NCI-H1092 (cell line): ENCODE results near the gene AFMID.
"Not testable (repeated sequence)": the region's sequence is repeated elsewhere in the genome, so short reads cannot be mapped to it uniquely, and the experiment has no call there.

ENCODE experiments used
- DNase-seq: peaks from one replicate; lab custom pipeline; 2025; lab: John Stamatoyannopoulos, UW

AFMID gene

DNA sequence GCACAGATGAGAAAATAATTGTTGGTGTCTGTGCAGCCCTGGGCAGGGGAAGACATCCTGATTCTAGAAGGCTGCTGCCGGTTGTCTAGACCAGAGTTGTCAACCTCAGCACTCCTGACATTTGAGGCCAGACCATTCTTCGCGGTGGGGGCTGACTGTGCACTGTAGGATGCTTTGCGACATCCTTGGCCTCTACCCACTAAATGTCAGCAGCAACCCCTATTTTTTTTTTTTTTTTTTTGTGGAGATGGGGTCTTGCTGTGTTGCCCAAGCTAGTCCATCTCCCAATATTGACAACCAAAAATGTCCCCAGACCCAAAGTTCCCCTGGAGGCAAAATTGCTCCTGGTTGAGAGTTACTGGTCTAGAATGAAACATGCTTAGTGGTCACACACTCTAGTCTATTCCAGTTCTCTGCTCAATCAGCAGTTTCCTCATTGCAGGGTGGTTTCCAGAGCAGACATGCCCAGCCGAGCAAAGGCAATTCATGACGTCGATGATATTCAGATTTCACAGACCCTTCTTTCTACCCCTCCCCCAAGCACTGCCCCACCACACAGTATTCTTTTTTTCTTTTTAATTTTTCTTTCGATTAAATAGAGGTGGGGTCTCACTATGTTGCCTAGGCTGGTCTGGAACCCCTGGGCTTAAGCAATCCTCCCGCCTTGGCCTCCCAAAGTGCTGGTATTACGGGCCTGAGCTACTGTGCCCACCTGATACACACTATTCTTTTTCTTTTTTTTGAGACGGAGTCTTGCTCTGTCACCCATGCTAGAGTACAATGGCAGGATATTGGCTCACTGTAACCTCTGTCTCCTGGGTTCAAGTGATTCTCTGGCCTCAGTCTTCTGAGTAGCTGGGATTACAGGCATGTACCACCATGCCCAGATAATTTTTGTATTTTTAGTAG lies 32.0 kb upstream of the AFMID start:
- no peak for DNase-seq

DNA sequence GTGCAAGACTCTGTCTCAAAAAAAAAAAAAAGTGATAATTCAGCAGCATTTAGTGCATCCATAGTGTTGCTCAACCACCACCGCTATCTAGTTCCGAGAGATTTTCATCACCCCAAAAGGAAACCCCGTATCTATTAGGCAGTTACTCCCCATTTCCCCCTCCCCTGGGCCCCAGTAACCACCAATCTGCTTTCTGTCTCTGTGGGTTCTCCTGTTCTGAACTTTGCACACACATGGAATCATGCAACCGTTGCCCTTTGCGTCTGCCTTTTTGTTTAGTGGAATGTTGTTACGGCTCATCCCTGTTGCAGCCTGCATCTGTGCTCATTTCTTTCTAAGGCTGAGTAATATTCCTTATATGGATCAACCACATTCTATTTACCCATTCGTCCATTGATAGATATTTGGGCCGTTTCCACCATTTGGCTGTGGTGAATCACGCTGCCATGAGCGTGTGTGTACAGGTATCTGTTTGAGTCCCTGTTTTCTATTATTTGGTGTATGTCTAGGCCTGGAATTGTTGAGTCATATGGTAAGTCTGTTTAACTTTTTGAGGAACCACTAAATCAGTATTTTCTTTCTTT lies 27.5 kb upstream of the AFMID start:
- no peak for DNase-seq

DNA sequence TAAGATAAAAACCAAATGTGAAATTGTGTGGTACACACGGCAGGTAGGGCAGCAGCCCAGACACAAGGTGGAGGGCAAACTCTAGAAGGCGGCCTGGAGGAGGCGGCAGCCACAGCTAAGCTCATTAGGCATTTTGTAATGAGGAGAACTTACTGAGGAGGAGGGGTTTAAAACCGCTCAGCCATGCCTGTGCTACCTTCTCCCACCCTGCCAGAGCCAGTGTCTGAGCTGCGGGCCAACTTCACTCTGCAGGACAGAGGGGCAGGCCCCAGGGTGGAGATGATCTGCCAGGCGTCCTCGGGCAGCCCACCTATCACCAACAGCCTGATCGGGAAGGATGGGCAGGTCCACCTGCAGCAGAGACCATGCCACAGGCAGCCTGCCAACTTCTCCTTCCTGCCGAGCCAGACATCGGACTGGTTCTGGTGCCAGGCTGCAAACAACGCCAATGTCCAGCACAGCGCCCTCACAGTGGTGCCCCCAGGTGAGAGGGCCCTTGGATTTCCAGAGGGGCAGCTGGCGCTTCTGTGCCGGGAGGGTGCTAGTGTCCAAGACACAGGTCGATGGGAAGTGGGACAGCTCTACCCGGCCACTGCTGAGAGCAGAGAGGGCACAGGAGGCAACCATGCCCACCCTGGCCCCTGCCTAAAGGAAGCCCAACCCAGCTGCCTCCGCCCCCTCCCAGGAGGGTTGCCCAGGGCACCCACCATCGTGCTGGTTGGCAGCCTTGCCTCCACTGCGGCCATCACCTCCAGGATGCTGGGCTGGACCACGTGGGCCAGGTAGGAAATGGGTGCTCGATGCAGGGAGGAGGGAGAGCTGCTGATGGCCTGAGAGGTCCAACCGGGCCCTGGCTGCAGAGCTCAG lies 23.0 kb upstream of the AFMID start:
- no peak for DNase-seq

DNA sequence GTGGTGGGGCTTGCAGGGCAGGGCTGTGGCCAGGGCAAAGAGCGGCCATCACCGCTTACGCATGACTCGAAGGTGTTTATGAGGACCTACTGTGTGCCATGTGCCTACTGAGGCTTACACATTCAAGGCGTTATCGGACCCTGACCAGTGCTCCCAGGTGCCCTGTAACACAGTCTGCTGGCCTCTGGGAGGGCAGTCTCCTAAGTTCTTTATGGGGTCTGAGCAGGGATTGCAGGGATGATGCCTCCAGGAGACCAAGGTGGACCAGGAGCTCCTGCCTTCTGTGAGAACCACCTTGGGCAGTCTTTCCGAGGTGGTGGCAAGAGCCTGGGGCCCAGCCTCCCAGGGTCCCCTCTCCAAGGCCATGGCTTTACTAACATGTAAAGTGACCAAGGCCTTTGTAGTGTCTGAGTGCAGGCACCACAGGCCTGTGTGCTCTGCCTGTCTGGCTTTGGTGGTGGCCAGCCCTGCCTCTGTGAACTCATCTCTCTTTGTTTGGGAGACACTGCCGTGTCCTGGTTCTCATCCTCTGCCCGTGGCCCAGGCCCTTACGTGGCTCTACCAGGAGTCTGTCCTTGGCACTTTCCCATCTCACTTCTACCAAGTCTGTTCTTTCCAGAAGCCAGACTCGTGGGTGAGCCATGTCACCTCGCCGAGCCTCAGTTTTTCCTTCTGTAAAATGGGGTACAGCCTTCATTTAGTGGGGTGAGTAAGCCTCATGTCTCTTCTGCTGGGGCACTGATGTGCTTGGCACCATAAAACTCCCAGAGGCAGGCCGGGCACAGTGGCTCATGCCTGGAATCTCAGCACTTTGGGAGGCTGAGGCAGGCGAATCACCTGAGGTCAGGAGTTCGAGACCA lies 22.2 kb upstream of the AFMID start:
- DNase-seq, result no peak

DNA sequence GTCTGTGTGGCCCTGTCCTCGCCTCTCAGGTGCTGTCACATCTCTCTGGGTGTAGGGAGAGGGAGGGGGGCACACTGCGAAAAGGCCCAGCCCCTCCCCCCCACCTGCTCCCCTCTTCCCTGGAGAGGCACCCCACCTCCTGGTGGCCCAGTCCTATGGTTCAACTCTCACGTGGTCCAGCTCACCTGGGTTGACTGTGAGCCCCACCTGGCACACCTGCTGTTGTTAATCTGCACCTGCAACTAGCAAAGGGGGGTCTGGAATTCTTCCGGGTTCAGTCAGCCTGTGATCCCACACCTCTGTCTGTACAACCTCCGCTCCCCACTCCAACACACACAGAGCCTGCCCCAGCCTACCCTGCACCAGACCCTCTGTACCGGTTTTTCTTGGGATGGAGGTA lies 20.7 kb upstream of the AFMID start:
- DNase-seq, result no peak

DNA sequence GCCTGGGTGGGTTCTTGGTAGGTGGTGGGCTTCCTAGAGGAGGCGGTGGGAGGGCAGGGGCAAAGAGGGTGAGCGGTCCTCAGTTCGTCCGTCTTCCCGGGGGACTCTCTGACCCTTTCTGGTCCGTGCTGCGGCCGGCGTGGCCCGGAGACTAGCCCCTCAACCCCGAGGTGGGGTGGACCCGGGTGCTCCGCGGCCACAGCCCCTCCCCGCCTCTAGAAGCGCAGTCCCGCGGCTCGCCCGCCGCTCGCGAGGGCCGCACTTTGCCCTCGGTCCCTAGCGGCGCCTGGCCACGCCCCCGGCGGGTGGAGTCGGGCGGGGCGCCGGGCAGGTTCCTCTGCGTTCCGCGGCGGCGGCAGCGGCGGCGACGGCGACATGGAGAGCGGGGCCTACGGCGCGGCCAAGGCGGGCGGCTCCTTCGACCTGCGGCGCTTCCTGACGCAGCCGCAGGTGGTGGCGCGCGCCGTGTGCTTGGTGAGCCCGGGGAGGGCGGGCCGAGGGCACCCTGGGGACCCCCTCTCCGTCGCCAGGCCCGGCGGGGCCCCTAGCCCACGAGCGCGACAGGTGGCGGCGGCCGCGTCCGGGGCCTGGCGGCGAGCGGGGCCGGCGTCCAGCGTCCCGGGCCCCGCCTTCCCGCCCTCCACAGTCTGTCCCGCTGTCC lies 18.8 kb upstream of the AFMID start, which contains the start of gene SYNGR2:
Gene SYNGR2 (plus strand): TSS at position 340 of the 661 bp plus-strand sequence. CDS start 36 bp downstream, at position 376.
- DNase-seq, result peak; percentile 76

DNA sequence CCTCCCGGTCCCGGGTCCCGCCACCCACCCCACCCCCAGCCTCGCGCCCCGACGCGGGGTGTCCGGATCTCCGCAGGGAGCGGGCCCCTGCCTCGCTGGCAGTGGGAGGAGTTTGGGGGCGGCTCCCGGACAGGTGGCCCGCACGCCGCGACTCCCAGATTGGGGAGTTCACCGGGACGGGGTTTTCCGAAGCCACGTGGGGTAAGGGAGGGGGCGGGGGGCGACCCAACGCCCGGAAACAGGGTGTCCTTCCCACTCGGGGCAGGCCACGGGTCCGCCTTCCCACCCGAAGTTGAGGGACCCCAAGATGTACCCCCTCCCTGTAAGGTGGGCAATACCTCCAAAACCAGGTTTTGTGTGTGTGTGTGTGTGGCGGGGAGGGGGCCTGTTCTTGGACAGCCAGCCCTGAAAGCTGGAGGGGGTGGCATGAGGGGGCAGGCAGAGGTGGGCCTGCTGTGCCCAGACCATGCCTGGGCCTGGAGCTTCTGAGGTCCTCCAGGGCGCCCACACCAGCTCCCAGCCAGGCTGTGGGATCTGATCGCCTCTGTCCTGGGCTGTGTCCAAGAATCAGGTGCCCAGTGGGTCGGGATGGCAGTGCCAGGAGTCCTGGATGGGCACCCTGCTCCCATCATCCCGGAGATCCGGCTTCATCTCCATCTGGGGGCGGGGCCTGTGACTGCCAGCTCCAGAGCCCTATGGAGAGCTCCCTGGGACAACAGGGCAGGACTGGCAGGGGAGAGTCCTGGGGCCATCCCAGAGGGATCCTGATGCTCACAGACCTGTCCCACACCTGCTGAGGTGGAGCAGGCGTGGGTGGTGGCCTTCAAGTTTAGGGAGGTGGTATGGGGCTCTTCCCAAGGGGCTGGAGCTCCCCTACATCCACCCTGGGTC lies 18.0 kb upstream of the AFMID start:
- no peak for DNase-seq

DNA sequence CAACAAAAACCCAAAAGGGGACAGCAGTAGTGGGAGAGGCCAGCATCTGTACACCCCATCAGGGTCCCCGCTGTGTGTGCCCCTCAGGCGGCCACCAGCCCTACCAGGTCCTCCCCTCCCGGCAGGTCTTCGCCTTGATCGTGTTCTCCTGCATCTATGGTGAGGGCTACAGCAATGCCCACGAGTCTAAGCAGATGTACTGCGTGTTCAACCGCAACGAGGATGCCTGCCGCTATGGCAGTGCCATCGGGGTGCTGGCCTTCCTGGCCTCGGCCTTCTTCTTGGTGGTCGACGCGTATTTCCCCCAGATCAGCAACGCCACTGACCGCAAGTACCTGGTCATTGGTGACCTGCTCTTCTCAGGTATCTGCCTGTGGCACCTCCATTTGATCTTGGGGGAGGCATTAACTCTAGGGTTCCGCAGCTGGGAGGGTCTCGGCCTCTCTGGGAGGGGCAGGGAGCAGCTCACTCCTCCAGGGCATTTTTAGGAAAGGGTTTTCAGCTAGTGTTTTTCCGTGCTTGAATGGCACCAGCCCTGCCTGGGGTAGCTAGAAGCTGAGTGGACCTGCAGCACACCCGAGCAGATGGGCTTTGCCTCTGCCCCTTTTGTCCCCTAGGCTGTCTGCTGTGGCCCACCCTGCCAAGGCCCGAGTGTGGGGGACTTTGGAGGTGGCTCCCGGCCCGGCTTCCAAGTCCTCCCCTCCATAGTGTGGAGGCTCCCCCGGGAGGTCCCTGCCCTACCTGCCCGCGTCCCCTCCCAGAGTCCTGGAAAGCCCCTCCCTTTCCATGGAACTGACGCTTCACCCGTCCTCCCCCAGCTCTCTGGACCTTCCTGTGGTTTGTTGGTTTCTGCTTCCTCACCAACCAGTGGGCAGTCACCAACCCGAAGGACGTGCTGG lies 16.2 kb upstream of the AFMID start:
- DNase-seq, result no peak

DNA sequence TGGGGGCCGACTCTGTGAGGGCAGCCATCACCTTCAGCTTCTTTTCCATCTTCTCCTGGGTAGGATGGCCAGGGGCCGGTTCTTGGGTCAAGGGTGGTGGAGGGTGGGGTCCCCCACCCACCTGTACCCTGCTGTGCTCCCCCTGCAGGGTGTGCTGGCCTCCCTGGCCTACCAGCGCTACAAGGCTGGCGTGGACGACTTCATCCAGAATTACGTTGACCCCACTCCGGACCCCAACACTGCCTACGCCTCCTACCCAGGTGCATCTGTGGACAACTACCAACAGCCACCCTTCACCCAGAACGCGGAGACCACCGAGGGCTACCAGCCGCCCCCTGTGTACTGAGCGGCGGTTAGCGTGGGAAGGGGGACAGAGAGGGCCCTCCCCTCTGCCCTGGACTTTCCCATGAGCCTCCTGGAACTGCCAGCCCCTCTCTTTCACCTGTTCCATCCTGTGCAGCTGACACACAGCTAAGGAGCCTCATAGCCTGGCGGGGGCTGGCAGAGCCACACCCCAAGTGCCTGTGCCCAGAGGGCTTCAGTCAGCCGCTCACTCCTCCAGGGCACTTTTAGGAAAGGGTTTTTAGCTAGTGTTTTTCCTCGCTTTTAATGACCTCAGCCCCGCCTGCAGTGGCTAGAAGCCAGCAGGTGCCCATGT lies 15.4 kb upstream of the AFMID start:
- DNase-seq, result not testable (repeated sequence)

DNA sequence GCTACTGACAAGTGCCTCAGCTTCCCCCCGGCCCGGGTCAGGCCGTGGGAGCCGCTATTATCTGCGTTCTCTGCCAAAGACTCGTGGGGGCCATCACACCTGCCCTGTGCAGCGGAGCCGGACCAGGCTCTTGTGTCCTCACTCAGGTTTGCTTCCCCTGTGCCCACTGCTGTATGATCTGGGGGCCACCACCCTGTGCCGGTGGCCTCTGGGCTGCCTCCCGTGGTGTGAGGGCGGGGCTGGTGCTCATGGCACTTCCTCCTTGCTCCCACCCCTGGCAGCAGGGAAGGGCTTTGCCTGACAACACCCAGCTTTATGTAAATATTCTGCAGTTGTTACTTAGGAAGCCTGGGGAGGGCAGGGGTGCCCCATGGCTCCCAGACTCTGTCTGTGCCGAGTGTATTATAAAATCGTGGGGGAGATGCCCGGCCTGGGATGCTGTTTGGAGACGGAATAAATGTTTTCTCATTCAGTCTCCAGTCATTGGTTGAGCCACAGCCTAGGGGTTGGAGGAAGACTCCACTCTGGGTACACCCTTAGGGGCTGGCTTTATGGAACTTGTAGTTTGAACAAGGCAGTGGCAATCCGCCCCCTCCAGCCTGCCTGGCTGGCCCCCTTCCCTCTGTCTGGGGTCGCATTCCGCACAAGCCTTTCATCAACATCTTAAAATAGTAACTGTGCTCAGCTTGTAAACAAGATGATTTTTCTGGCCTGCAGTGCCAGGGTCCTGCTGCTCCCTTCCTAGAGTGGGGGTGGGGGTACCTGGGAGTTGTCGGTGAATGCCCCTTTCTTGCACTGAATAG lies 14.7 kb upstream of the AFMID start:
- DNase-seq, result no peak

DNA sequence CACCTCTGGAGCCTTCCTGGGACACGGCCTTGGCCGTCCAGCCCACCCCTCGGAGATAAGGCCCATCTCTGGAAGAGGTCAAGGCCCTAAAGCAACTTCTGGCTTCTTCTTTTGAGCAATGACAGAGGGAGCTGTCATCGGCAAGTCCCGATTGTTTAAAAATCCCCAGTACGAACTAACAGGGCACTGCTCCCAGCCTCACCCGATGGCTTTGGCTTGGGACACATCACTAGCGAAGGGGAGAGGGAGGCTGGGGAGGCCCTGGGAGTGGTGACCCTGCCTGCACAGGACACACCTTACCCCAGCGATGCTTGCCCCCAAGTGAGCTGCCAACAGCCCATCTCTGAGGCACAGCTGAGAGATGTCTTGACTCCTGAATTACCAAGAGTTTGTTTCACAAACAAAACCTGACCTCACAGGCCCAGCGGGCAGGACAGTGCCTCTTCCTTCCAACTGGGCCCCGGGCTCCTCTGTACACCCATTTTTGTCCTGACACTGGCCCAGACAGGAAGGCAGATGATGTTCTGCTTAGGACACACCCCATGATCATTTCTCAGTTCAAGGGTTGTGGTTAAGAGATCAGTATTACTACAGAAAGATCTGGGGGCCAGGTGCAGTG lies 14.0 kb upstream of the AFMID start:
- no peak for DNase-seq

DNA sequence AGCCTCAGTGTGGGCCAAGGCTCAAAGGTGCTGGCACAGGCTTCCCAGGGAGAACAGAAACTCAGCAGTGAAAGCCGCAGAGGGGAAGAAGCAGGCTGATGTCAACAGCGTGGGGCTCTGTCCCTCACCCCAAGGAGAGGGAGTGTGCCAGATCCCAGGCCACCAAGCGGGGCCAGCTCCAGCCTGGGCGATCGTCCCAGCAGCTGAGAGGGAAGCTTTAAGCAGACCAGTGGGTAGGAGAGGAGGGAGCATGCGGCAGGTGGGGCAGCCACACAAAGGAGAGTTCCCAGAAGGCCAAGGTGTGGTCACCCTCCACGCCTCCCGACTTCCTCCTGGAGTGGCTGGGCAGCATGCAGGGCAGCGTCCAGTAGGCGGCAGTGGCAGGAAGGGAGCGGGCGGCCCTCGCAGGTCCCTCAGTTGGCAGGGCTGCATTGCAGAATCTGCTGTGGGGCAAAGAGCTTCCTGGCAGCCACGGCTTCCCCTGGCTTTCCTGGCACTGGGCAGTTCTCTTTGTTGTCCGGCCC lies 12.8 kb upstream of the AFMID start:
- DNase-seq, result no peak

DNA sequence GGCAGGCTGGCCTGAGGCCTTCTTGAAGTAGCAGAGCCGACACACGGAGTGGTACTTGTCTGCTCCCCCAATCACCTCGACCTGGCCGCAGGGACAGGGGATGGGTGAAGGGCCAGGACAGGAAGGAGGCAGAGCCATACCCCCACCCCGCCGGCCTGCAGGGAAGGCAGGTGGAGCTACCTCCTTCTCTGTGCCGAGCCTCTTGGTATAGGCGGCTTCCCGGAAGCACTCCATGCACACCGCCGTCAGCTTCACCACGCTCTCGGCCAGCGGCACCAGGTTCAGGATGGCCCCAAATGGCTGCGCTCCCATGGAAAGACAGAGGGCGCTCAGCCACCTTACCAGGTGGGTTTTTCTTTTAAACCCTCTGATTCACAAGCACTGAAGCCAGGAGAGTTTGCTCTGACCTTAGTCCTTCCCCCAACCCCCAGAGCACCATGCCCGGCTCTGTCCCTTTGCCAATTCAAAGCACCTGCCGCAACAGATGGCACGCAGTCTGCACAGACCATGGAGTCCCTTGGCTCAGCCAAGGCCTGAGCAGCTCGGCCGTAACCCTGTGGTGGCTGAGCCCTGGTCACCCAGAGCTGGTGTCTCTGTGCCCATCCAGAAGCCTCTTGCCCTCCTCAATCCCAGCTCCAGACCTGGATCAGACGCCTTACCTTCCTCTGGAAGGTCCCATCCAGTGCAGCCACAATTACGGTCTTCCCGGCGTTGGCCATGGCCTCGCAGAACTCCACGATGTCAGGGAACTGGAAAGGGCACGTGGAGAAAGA lies 12.1 kb upstream of the AFMID start:
- DNase-seq, result peak; percentile 29

DNA sequence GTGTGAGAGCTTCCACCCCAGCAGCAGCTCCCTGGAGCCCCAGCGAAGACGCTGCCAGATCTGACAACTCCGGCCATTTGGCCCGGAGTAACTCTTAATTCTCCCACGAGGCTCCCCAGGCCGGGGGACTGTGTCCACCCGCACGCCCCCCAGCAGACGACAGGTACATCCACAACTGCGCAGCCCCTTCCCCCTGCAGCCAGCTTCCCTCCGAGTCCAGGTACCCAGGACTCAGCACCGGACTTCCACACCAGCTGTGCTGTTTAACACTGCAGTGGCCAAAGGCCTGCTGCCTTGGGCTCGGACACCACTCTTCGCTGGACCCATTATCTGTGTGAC lies 11.6 kb upstream of the AFMID start:
- no peak for DNase-seq

DNA sequence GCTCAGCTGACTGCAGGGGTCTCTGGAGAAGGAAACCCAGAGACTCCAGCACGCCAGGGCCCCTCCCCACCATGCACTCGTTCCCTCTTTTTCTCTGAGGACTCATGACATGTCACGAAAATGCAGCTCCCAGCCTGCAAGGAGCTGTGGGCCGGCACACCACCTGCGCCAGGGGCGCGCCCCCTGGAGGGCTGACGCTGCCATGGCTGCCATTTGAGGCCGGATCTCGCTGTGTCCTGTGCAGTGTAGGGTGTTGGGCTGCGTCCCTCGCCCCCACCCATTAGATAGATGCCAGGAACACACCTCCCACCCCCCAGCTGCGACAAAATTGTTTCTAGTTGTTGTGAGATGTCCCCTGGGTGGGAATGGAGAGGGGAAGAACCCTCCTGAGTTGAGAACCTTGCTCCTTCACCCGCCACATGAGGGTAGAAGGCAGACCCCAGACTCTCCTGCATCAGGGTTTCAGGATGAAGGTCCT lies 10.6 kb upstream of the AFMID start:
- DNase-seq, result no peak

DNA sequence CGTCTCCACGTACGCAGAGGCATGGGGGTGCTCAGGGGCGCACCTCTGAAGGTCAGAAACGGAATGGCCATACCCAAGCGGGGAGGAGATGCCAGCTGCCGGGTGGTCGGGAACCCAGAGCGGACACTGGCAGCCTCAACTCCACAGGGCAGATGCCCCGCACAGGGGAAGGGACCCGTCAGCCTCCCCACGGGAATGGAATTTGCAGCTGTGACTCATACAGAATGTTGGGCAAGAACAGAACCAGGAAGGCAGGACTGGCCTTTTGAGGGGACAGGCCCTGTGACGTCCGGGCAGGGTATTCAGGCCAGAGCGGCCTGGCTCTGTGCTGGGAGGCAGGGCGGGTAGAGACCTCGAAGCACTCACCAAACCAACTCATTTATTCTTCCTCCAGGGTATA lies 7.8 kb upstream of the AFMID start:
- no peak for DNase-seq
